ENCODE data around the gene ABCC1.

DNA sequence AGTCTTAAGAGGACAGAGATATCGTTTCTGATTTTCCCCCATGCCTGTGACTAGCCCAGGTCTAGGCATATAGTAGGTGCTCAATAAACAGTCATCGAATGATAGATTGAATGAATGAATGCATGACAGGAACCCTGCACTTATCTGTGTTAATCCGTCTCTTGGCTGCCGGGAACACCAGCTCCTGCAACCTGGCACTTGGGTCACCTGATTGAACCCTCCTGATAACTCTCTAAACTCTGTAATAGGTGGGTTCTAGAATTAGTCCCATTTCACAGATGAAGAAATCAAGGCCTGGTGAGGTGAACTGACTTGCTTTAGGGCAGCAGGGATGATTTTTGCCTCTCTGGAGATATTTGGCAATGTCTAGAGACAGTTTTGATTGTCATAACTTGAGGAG lies 43.7 kb downstream of the ABCC1 start:
- TF ChIP-seq, protein P1, sequence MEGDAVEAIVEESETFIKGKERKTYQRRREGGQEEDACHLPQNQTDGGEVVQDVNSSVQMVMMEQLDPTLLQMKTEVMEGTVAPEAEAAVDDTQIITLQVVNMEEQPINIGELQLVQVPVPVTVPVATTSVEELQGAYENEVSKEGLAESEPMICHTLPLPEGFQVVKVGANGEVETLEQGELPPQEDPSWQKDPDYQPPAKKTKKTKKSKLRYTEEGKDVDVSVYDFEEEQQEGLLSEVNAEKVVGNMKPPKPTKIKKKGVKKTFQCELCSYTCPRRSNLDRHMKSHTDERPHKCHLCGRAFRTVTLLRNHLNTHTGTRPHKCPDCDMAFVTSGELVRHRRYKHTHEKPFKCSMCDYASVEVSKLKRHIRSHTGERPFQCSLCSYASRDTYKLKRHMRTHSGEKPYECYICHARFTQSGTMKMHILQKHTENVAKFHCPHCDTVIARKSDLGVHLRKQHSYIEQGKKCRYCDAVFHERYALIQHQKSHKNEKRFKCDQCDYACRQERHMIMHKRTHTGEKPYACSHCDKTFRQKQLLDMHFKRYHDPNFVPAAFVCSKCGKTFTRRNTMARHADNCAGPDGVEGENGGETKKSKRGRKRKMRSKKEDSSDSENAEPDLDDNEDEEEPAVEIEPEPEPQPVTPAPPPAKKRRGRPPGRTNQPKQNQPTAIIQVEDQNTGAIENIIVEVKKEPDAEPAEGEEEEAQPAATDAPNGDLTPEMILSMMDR (IDR thresholded peaks at IDR 0.05), result no peak
- TF ChIP-seq POLR2A (IDR thresholded peaks at IDR 0.05), result no peak
